Panc1 (cell line): Measurements from ENCODE around the gene SLC9A7. TPM values are rescaled to one million over a fixed set of nuclear protein-coding genes. Genes with fewer than 3 reads are reported as not detected.

Source experiments
- ATAC-seq: fragments of 200-7000 bp; cut with Tn5 transposase; 2 replicates; pipeline ENCODE4 v1.9.1; 2020; ENCODE audit warnings: mild to moderate bottlenecking, moderate library complexity
- BruUV-seq: library from RNA; stranded (reverse); fragments of 400-500 nt; replicated peaks from 2 replicates; lab custom pipeline; 2021; lab: Mats Ljungman, UMichigan
- CTCF ChIA-PET: fragments of 300-600 bp; sonication (Branson Sonifier 250); formaldehyde crosslinking; loops from one replicate; lab custom pipeline; 2022; ENCODE audit warnings: antibody characterized with exemption; lab: Charles Lee
- POLR2A ChIA-PET: fragments of 300-600 bp; sonication (Branson Sonifier 250); formaldehyde crosslinking; loops from one replicate; lab custom pipeline; 2022; ENCODE audit warnings: antibody characterized with exemption; lab: Charles Lee
- DNase-seq: peaks from one replicate; pipeline ENCODE4 v3.0.0-alpha.2; 2010; ENCODE audit warnings: low read depth, low spot score
- H3K27ac ChIP-seq: 2 replicates; pipeline ENCODE4 v1.5.1; 2011; ENCODE audit warnings: mild to moderate bottlenecking, low read length, inconsistent platforms
- H3K27me3 ChIP-seq: fragments of 200-500 bp; sonication (Bioruptor generic); 2 replicates; pipeline ENCODE4 v1.6.0; 2014; ENCODE audit warnings: low read length, inconsistent platforms; ENCODE audit not compliant: control insufficient read depth, insufficient read depth
- H3K36me3 ChIP-seq: fragments of 200-500 bp; sonication (Bioruptor generic); 2 replicates; pipeline ENCODE4 v1.5.1; 2014; ENCODE audit warnings: inconsistent platforms, mild to moderate bottlenecking, low read length, moderate library complexity; ENCODE audit not compliant: control insufficient read depth, insufficient read depth
- H3K4me1 ChIP-seq: 2 replicates; pipeline ENCODE4 v1.5.1; 2011; ENCODE audit warnings: inconsistent platforms, mild to moderate bottlenecking, low read length, moderate library complexity; ENCODE audit not compliant: control insufficient read depth, insufficient read depth
- H3K4me3 ChIP-seq, 2 experiments: 2 replicates each; pipeline ENCODE4 v1.5.1; 2011 to 2012; ENCODE audit warnings: low read depth in 2 of 2, low read length in 2 of 2, mild to moderate bottlenecking in 2 of 2, inconsistent platforms in 1 of 2, moderate library complexity in 1 of 2
- H3K9me3 ChIP-seq: fragments of 200-500 bp; sonication (Bioruptor generic); 2 replicates; pipeline ENCODE4 v1.5.1; 2014; ENCODE audit warnings: low read depth, mild to moderate bottlenecking, inconsistent platforms, low read length, moderate library complexity; ENCODE audit not compliant: control insufficient read depth, insufficient read depth
- CTCF ChIP-seq: fragments of 450-650 bp; IDR thresholded peaks from 2 replicates; pipeline ENCODE4 v1.5.1; 2017; ENCODE audit warnings: mild to moderate bottlenecking
- POLR2AphosphoS5 ChIP-seq: IDR thresholded peaks from 2 replicates; pipeline ENCODE4 v1.6.1; 2012; ENCODE audit warnings: mild to moderate bottlenecking, low read depth, low read length, moderate library complexity
- REST ChIP-seq, 2 experiments: IDR thresholded peaks; 2 replicates each; pipeline ENCODE4 v1.6.1; 2011 to 2012; ENCODE audit warnings: low read depth in 2 of 2, control low read depth in 1 of 2, low read length in 1 of 2, mild to moderate bottlenecking in 1 of 2, moderate library complexity in 1 of 2; ENCODE audit not compliant: insufficient read depth in 1 of 2
- in situ Hi-C: cut with HindIII; loops from 2 replicates; pipeline ENCODE4 v1.10.0; 2016; ENCODE audit warnings: low sequenced_read_pairs, low pct_unique_long_range_greater_than_20kb
- intact Hi-C: fragments of 100-400 bp; cut with micrococcal nuclease; formaldehyde crosslinking; loops from one replicate; pipeline ENCODE4 v1.10.0; 2022; ENCODE audit not compliant: unreplicated experiment
- total RNA-seq: library from RNA; stranded (reverse); gene quantifications from one replicate; pipeline ENCODE4 v1.2.1, GENCODE V29; 2021; ENCODE audit not compliant: unreplicated experiment

SLC9A7 gene
- total RNA-seq, 1 experiment from 2014 or later, result 80.4 TPM

GRCh38 chrX:46803140-46803539, 44.2 kb upstream of the SLC9A7 start:
- ATAC-seq (peak; percentile 73), DNase-seq (no peak)
- POLR2A ChIA-PET, result no interaction called here

GRCh38 chrX:46796574-46797191, 37.8 kb upstream of the SLC9A7 start:
- H3K9me3 ChIP-seq, result no peaks in the 10 kb centered on the region
- in situ Hi-C loops, result no loop called here
- DNase-seq (peak; percentile 52), ATAC-seq (peak; percentile 85)
- BruUV-seq, result no TSS peak
- H3K4me3 ChIP-seq, result no peak overlapping the region
- POLR2A ChIA-PET, result no interaction called here
- no peak for TF ChIP-seq REST (IDR thresholded peaks at IDR 0.05; ENCODE audit: insufficient read depth in 1 of 2, low read depth in 2 of 2, low read length in 1 of 2)
- peak; percentile 90 for TF ChIP-seq CTCF
- H3K27me3 ChIP-seq, result no peaks in the 10 kb centered on the region
- no peak overlapping the region; the same call in 1 of the 2 replicates for H3K27ac ChIP-seq
- CTCF ChIA-PET, result interaction anchor here (0.6 to 2.2 kb wide), 7 partner anchors 24 to 224 kb away, joined by 3 to 7 read pairs (median 5); partner anchors contain the start of gene SLC9A7
- intact Hi-C loops, result loop anchor here (1.0 to 10.0 kb wide), 2 partner anchors 37 to 242 kb away; partner anchors contain the start of gene SLC9A7
- peaks cover 11% of the 10 kb centered on the region for H3K4me1 ChIP-seq
- H3K36me3 ChIP-seq, result no peaks in the 10 kb centered on the region

More at GRCh38 chrX:46803140-46803539, 44.2 kb upstream of the SLC9A7 start:
- TF ChIP-seq CTCF (peak; percentile 63), POLR2AphosphoS5 (no peak)
- H3K9me3 ChIP-seq, result no peaks in the 10 kb centered on the region
- no TSS peak for BruUV-seq
- H3K4me1 ChIP-seq, result no peaks in the 10 kb centered on the region
- intact Hi-C loops, result loop anchor here (5.0 kb wide), 1 partner anchor 289 kb away; no protein-coding TSS in a partner anchor
- in situ Hi-C loops, result no loop called here
- H3K27ac ChIP-seq, result no peak overlapping the region
- no peaks in the 10 kb centered on the region for H3K36me3 ChIP-seq
- H3K4me3 ChIP-seq, result no peak overlapping the region
- CTCF ChIA-PET, result no interaction called here
- no peaks in the 10 kb centered on the region for H3K27me3 ChIP-seq
